Astrocyte (in vitro differentiated cells and primary cell): ENCODE measurements around the gene RHBDL1. TPM values are rescaled to one million over a fixed set of nuclear protein-coding genes. Genes with fewer than 3 reads are reported as not detected.

Experiments used
- DNase-seq: peaks from one replicate; pipeline ENCODE4 v3.0.0-alpha.2; 2010; ENCODE audit warnings: low read depth
- FAIRE-seq: peaks from 2 replicates; lab custom pipeline; 2011; peaks lifted over from hg19 to GRCh38; lab: Jason Lieb, UNC
- H2AFZ ChIP-seq: 2 replicates; pipeline ENCODE4 v1.6.0; 2012; ENCODE audit warnings: low read depth, low read length, inconsistent platforms
- H3K27ac ChIP-seq: 2 replicates; pipeline ENCODE4 v1.5.1; 2011; ENCODE audit warnings: low read depth, low read length, inconsistent platforms
- H3K27me3 ChIP-seq: 2 replicates; pipeline ENCODE4 v1.6.0; 2011; ENCODE audit warnings: low read length, inconsistent platforms; ENCODE audit not compliant: insufficient read depth
- H3K36me3 ChIP-seq: 2 replicates; pipeline ENCODE4 v1.5.1; 2011; ENCODE audit warnings: low read length, inconsistent platforms; ENCODE audit not compliant: insufficient read depth
- H3K4me1 ChIP-seq: 2 replicates; pipeline ENCODE4 v1.5.1; 2011; ENCODE audit warnings: low read length, inconsistent platforms; ENCODE audit not compliant: insufficient read depth
- H3K4me2 ChIP-seq: 2 replicates; pipeline ENCODE4 v1.6.0; 2012; ENCODE audit warnings: low read length, inconsistent platforms
- H3K4me3 ChIP-seq: 2 replicates; pipeline ENCODE4 v1.5.1; 2011; ENCODE audit warnings: low read depth, mild to moderate bottlenecking, low read length, inconsistent platforms; ENCODE audit not compliant: insufficient read depth
- H3K79me2 ChIP-seq: 2 replicates; pipeline ENCODE4 v1.6.0; 2012; ENCODE audit warnings: mild to moderate bottlenecking, low read length, inconsistent platforms; ENCODE audit not compliant: insufficient read depth
- H3K9ac ChIP-seq: 2 replicates; pipeline ENCODE4 v1.6.0; 2012; ENCODE audit warnings: mild to moderate bottlenecking, low read length, inconsistent platforms
- H3K9me3 ChIP-seq: 2 replicates; pipeline ENCODE4 v1.5.1; 2012; ENCODE audit warnings: low read depth, mild to moderate bottlenecking, low read length, inconsistent platforms; ENCODE audit not compliant: insufficient read depth
- H4K20me1 ChIP-seq: 2 replicates; pipeline ENCODE4 v1.6.0; 2012; ENCODE audit warnings: low read length, inconsistent platforms; ENCODE audit not compliant: insufficient read depth
- H3K27ac Mint-ChIP-seq: one replicate; pipeline ENCODE4 v1.8.0; 2021; ENCODE audit warnings: mild to moderate bottlenecking, mixed read lengths; ENCODE audit not compliant: unreplicated experiment
- H3K27me3 Mint-ChIP-seq: one replicate; pipeline ENCODE4 v1.8.0; 2021; ENCODE audit warnings: low read depth, mixed read lengths; ENCODE audit not compliant: unreplicated experiment
- H3K36me3 Mint-ChIP-seq: one replicate; pipeline ENCODE4 v1.8.0; 2021; ENCODE audit warnings: low read depth, mixed read lengths; ENCODE audit not compliant: unreplicated experiment
- H3K4me1 Mint-ChIP-seq: one replicate; pipeline ENCODE4 v1.8.0; 2021; ENCODE audit warnings: low read depth, mixed read lengths; ENCODE audit not compliant: unreplicated experiment
- H3K4me3 Mint-ChIP-seq: one replicate; pipeline ENCODE4 v1.8.0; 2021; ENCODE audit warnings: mild to moderate bottlenecking, moderate library complexity, mixed read lengths; ENCODE audit not compliant: unreplicated experiment
- H3K9me3 Mint-ChIP-seq: one replicate; pipeline ENCODE4 v1.8.0; 2021; ENCODE audit warnings: mild to moderate bottlenecking, mixed read lengths; ENCODE audit not compliant: unreplicated experiment
- CTCF ChIP-seq: IDR thresholded peaks from 2 replicates; pipeline ENCODE4 v1.5.1; 2011; ENCODE audit warnings: low read depth, mild to moderate bottlenecking, inconsistent platforms, low read length, moderate library complexity; ENCODE audit not compliant: insufficient read depth
- EZH2 ChIP-seq: IDR thresholded peaks from 2 replicates; pipeline ENCODE4 v1.6.1; 2012; ENCODE audit warnings: mild to moderate bottlenecking, low read length, inconsistent platforms; ENCODE audit not compliant: insufficient read depth
- total RNA-seq: library from RNA; stranded (reverse); gene quantifications from 2 replicates; pipeline ENCODE4 v1.2.1, GENCODE V29; 2021

RHBDL1 gene
- total RNA-seq, 1 donor from 2014 or later: 4.9 TPM

- no peak for DNase-seq
- Histone ChIP-seq H3K27ac (no peak overlapping the region), H3K4me2 (peak overlapping the region; percentile 67), H3K4me3 (no peak overlapping the region), H3K9me3 (no peaks in the 10 kb centered on the region), H2AFZ (no peak overlapping the region), H3K9ac (no peak overlapping the region), H4K20me1 (peaks cover 28% of the 10 kb centered on the region), H3K27me3 (peaks cover 37% of the 10 kb centered on the region), H3K79me2 (no peaks in the 10 kb centered on the region), H3K36me3 (no peaks in the 10 kb centered on the region), H3K4me1 (peaks cover 18% of the 10 kb centered on the region)
- Mint-ChIP-seq H3K4me3 (peak overlapping the region; percentile 45), H3K9me3 (peaks cover 5% of the 10 kb centered on the region), H3K27me3 (peaks cover 44% of the 10 kb centered on the region), H3K36me3 (no peaks in the 10 kb centered on the region), H3K27ac (no peak overlapping the region), H3K4me1 (peaks cover 3% of the 10 kb centered on the region)
- FAIRE-seq: no peak
- peak; percentile 85 for TF ChIP-seq EZH2
- no peak for TF ChIP-seq CTCF
Observed at GRCh38 chr16:706189-707061, 31.0 kb downstream of the RHBDL1 start.

GRCh38 chr16:707062-707538 is 31.6 kb downstream of the RHBDL1 start:
- H2AFZ ChIP-seq: no peak overlapping the region
- H3K4me3 Mint-ChIP-seq: peak overlapping the region; percentile 40
- peaks cover 18% of the 10 kb centered on the region for H3K4me1 ChIP-seq
- no peak overlapping the region for H3K4me3 ChIP-seq
- H3K36me3 ChIP-seq: no peaks in the 10 kb centered on the region
- no peaks in the 10 kb centered on the region for H3K9me3 ChIP-seq
- H3K36me3 Mint-ChIP-seq: no peaks in the 10 kb centered on the region
- H3K4me1 Mint-ChIP-seq: peaks cover 3% of the 10 kb centered on the region
- FAIRE-seq (no peak), DNase-seq (no peak)
- H3K4me2 ChIP-seq: no peak overlapping the region
- TF ChIP-seq CTCF: no peak
- H3K79me2 ChIP-seq: no peaks in the 10 kb centered on the region
- H3K27me3 ChIP-seq: peaks cover 31% of the 10 kb centered on the region
- H3K9me3 Mint-ChIP-seq: peaks cover 5% of the 10 kb centered on the region
- H3K9ac ChIP-seq: no peak overlapping the region
- H3K27me3 Mint-ChIP-seq: peaks cover 40% of the 10 kb centered on the region
- no peak overlapping the region for H3K27ac Mint-ChIP-seq
- no peak overlapping the region for H3K27ac ChIP-seq
- H4K20me1 ChIP-seq: peaks cover 26% of the 10 kb centered on the region

GRCh38 chr16:708019-708418 is 32.5 kb downstream of the RHBDL1 start:
- H3K4me1 Mint-ChIP-seq: peaks cover 8% of the 10 kb centered on the region
- Histone ChIP-seq H3K9me3 (no peaks in the 10 kb centered on the region), H3K4me1 (peaks cover 18% of the 10 kb centered on the region), H3K36me3 (no peaks in the 10 kb centered on the region), H4K20me1 (peaks cover 18% of the 10 kb centered on the region), H3K27me3 (peaks cover 22% of the 10 kb centered on the region), H3K9ac (no peak overlapping the region), H3K4me3 (no peak overlapping the region), H2AFZ (no peak overlapping the region), H3K27ac (no peak overlapping the region), H3K4me2 (no peak overlapping the region), H3K79me2 (no peaks in the 10 kb centered on the region)
- DNase-seq: no peak
- H3K36me3 Mint-ChIP-seq: no peaks in the 10 kb centered on the region
- peaks cover 31% of the 10 kb centered on the region for H3K27me3 Mint-ChIP-seq
- FAIRE-seq: no peak
- no peak for TF ChIP-seq CTCF
- TF ChIP-seq EZH2: no peak
- H3K27ac Mint-ChIP-seq: no peak overlapping the region
- no peak overlapping the region for H3K4me3 Mint-ChIP-seq
- H3K9me3 Mint-ChIP-seq: peaks cover 3% of the 10 kb centered on the region
